ENCODE measurements around the gene RAB22A.

GRCh38 chr20:58344741-58345140, 35.2 kb downstream of the RAB22A start:
- TF ChIP-seq CTCF (IDR thresholded peaks at IDR 0.05; ENCODE audit: insufficient read depth, low read length) (no peak), REST (IDR thresholded peaks at IDR 0.05; ENCODE audit: insufficient replicate concordance, low read depth) (no peak), POLR2AphosphoS5 (IDR thresholded peaks at IDR 0.05; ENCODE audit: low read depth) (no peak)
